PFSK-1 (cell line): ENCODE results near the gene NRP1.

Experiments used
- POLR2AphosphoS5 ChIP-seq: IDR thresholded peaks from 2 replicates; pipeline ENCODE4 v1.6.1; 2012; ENCODE audit warnings: low read depth, mild to moderate bottlenecking, control low read depth, low read length, moderate library complexity
- REST ChIP-seq, 2 experiments: IDR thresholded peaks; 2 replicates each; pipeline versions ENCODE4 v1.6.1 to v1.8.0; 2011 to 2012; ENCODE audit warnings: low read depth in 2 of 2, low read length in 2 of 2, control low read depth in 1 of 2, inconsistent platforms in 1 of 2, mild to moderate bottlenecking in 1 of 2, moderate library complexity in 1 of 2; ENCODE audit not compliant: insufficient read depth in 1 of 2
- SIN3A ChIP-seq: IDR thresholded peaks from 2 replicates; pipeline ENCODE4 v1.6.1; 2012; ENCODE audit warnings: mild to moderate bottlenecking, low read length, moderate library complexity, borderline replicate concordance; ENCODE audit not compliant: insufficient read depth

- TF ChIP-seq REST (IDR thresholded peaks at IDR 0.05; ENCODE audit: insufficient read depth in 1 of 2, low read depth in 2 of 2, low read length in 2 of 2) (no peak), POLR2AphosphoS5 (no peak), SIN3A (no peak)
Observed at GRCh38 chr10:33212061-33212748, 122.3 kb downstream of the NRP1 start.
